HAP-1 (cell line): ENCODE results near the gene ADCY3.

Experiments used
- DNase-seq, 2 experiments: peaks; one replicate each; pipeline ENCODE4 v3.0.0-alpha.2; 2016 to 2020; ENCODE audit warnings: low spot score in 2 of 2
- H3K27me3 ChIP-seq: fragments of 250-450 bp; sonication (Bioruptor Pico); 2 replicates; pipeline ENCODE4 v1.5.1; 2020; ENCODE audit warnings: low read depth, mild to moderate bottlenecking, moderate library complexity
- H3K36me3 ChIP-seq: fragments of 250-450 bp; sonication (Bioruptor Pico); replicated peaks from 2 replicates; pipeline ENCODE4 v1.5.1; 2020; ENCODE audit warnings: mild to moderate bottlenecking
- H3K4me1 ChIP-seq: fragments of 250-450 bp; sonication (Bioruptor Pico); 2 replicates; pipeline ENCODE4 v1.5.1; 2020; ENCODE audit warnings: mild to moderate bottlenecking
- H3K4me3 ChIP-seq: fragments of 250-450 bp; sonication (Bioruptor Pico); 2 replicates; pipeline ENCODE4 v1.5.1; 2020; ENCODE audit warnings: mild to moderate bottlenecking, moderate library complexity
- H3K9me3 ChIP-seq: fragments of 250-450 bp; sonication (Bioruptor Pico); 2 replicates; pipeline ENCODE4 v1.5.1; 2020; ENCODE audit warnings: mild to moderate bottlenecking, moderate library complexity
- in situ Hi-C: fragments of 300-500 bp; cut with MboI; formaldehyde crosslinking; loops from 3 replicates; pipeline ENCODE4 v1.14.3; 2020; ENCODE audit warnings: low sequenced_read_pairs, inconsistent platforms, mixed read lengths

ADCY3 gene

GRCh38 chr2:24830351-24830750 lies 89.7 kb downstream of the ADCY3 start:
- no peaks in the 10 kb centered on the region for H3K4me1 ChIP-seq
- H3K27me3 ChIP-seq, result no peaks in the 10 kb centered on the region
- peaks cover 42% of the 10 kb centered on the region for H3K36me3 ChIP-seq
- in situ Hi-C loops, result no loop called here
- no peaks in the 10 kb centered on the region for H3K9me3 ChIP-seq
- no peak overlapping the region for H3K4me3 ChIP-seq
- DNase-seq, result no peak

- Histone ChIP-seq H3K27me3 (no peaks in the 10 kb centered on the region), H3K4me1 (no peaks in the 10 kb centered on the region), H3K9me3 (no peaks in the 10 kb centered on the region), H3K4me3 (no peak overlapping the region), H3K36me3 (peaks cover 48% of the 10 kb centered on the region)
- in situ Hi-C loops, result loop anchor here (5.0 kb wide), 1 partner anchor 421 kb away; no protein-coding TSS in a partner anchor
- DNase-seq, result peak in 1 of 2 experiments; percentile 5
Observed at GRCh38 chr2:24828238-24828996, 91.6 kb downstream of the ADCY3 start.

DNA sequence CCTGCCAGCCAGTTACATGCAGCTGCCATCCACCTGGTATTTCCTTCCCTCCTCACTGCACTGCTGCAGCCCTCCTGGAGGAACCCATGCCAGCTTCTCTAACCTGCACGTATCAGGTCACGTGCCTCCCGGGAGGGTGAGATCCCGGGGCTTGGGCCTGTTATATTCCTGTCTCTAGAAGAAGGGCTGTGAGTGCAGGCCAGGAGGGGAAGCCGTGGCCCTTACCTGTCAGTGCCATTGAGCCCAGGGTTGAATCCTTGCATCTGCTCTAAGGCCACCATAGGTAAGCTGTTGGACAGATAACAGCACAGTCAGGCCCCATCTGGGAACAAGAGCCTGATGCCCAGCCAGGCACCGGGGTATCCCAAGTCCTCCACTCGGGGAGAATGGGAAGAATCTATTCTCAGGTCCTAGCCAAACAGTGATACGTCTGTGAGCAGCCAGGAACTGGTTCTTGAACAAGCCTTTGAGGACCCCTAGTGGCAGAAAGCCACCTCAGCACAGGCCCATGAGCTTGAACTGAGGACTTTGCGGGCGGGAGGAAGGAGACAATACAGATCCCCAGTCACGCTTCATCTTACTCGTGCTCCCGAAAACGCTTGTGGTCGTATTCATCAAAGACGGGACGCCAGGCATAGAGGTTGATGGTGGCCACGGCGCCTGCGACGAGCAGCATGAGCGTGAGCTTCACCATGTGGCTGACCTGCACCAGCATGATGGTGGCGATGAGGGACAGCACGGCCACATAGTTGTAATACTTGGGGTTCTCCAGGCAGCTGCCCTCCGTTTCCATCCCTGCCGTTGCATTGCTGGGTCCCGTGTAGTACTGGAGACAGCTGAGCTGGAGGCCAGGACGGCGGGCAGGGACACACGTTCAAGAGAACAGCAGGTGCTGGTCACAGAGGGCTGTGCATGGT lies 92.5 kb downstream of the ADCY3 start:
- H3K4me3 ChIP-seq, result no peak overlapping the region
- in situ Hi-C loops, result loop anchor here (5.0 kb wide), 1 partner anchor 420 kb away; no protein-coding TSS in a partner anchor
- DNase-seq, result peak; percentile 76 to 85
- no peaks in the 10 kb centered on the region for H3K27me3 ChIP-seq
- H3K4me1 ChIP-seq, result peaks cover 3% of the 10 kb centered on the region; the same call in 1 of the 2 replicates
- no peaks in the 10 kb centered on the region for H3K9me3 ChIP-seq
- H3K36me3 ChIP-seq, result peaks cover 51% of the 10 kb centered on the region

DNA sequence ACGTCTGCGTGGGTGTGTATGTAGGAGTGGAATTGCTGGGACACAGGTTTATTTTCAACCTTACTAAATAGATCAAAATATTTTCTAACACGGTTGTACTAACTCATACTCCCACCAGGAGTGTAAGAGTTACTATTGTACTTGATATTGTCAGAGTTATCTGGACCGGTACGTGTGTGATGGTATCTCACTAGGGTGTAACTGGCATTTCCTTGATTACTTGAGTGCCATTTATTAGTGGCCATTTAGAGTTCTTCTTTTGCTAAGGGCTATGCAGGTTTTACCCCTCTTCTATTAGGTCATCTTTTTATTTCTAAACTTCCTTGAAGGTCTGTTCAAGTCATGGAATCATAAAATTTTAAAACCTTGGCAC lies 93.3 kb downstream of the ADCY3 start:
- peak in 1 of 2 experiments; percentile 3 for DNase-seq
- H3K36me3 ChIP-seq, result peaks cover 55% of the 10 kb centered on the region
- H3K4me3 ChIP-seq, result no peak overlapping the region
- H3K4me1 ChIP-seq, result peaks cover 9% of the 10 kb centered on the region
- H3K27me3 ChIP-seq, result no peaks in the 10 kb centered on the region
- in situ Hi-C loops, result loop anchor here (5.0 kb wide), 1 partner anchor 419 kb away; no protein-coding TSS in a partner anchor
- H3K9me3 ChIP-seq, result no peaks in the 10 kb centered on the region

DNA sequence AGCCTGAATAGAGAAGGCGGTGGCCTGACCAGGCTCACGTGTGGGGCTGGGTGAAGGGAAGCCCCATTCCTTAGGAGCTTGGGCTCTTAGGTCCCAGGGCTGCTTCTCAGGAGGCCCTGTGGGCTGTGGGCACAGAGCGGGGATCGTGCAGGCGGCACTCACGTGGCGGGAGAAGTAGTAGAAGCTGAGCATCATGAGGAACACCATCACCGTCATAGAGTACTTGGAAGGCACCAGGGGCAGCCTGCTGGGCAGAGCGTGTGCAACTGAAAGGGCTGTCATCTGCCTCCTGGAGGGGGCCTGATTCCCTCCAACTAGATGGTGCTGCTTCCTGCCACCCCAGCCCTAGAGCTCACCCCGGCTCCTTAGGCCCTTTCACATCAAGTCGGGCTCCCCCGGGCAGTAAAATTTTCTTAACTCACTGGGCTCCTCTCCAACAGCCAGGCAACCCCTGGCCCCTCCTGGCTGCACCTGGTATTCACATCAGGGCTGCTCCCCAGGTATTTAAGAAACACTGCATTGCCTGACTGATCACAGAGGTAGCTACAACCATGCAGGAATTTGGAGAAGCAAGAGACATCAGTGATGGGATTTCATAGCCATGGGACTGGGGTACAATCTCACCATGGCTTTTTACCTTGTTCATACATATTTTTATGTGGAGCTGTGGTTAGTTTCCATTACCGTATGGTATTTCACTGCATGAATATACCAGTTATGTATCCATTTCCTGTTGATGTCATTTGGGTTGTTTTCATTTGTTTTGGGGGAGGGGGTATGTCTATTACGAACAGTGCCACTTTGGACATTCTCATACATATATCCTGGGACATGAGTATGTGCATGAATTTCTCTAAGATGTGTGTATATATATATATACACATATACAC lies 93.9 kb downstream of the ADCY3 start:
- in situ Hi-C loops, result loop anchor here (5.0 kb wide), 1 partner anchor 419 kb away; no protein-coding TSS in a partner anchor
- Histone ChIP-seq H3K4me1 (peaks cover 15% of the 10 kb centered on the region), H3K27me3 (no peaks in the 10 kb centered on the region), H3K36me3 (peaks cover 62% of the 10 kb centered on the region), H3K4me3 (no peak overlapping the region), H3K9me3 (no peaks in the 10 kb centered on the region)
- DNase-seq, result peak in 1 of 2 experiments; percentile 10

DNA sequence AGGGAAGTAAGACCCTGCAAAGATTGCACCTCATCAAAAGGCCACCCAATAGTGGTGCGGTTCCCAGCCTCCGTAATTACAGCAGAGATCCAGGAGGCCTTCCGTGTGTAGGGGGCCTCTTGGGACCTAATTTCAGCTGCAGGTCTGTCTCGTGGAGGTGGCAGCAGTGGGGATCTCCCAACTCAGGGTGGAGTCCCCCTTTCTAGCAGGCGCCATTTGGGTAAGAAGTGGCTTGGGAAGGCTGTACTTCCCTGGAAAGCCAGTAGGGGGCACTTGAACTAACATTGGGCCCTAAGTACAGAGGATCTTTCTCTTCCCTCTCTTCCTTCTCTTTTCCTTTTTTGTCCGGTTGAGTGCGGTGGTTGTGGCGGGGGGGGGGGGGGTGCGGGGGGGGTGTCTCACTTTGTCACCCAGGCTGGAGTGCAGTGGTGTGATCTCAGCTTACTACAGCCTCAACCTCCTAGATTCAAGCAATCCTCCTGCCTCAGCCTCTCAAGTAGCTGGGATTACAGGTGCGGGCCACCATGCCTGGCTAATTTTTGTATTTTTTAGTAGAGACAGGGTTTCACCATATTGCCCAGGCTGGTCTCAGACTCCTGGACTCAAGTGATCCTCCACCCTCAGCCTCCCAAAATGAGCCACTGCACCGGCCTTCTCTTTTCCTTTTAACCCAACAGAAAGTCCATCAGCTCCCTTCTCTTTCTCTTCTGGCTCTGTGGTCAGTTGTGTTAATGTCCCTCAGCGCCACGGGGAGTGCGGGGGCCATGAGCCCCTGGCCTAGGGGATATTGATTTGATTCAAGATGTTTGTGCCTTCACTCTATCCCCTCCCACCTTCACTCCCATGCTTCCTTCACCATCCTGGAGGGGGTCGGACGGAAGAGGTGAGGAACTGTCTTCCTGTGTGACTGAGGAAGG lies 94.8 kb downstream of the ADCY3 start:
- in situ Hi-C loops, result loop anchor here (5.0 kb wide), 1 partner anchor 418 kb away; no protein-coding TSS in a partner anchor
- DNase-seq, result peak in 1 of 2 experiments; percentile 57

GRCh38 chr2:24824071-24824588 lies 95.9 kb downstream of the ADCY3 start:
- H3K4me1 ChIP-seq, result peaks cover 15% of the 10 kb centered on the region
- no peaks in the 10 kb centered on the region for H3K27me3 ChIP-seq
- DNase-seq, result no peak
- in situ Hi-C loops, result no loop called here
- peaks cover 70% of the 10 kb centered on the region for H3K36me3 ChIP-seq
- no peaks in the 10 kb centered on the region for H3K9me3 ChIP-seq
- H3K4me3 ChIP-seq, result no peak overlapping the region

More for the DNA sequence above, 94.8 kb downstream of the ADCY3 start:
- Histone ChIP-seq H3K4me3 (no peak overlapping the region), H3K36me3 (peaks cover 63% of the 10 kb centered on the region), H3K9me3 (no peaks in the 10 kb centered on the region), H3K27me3 (no peaks in the 10 kb centered on the region), H3K4me1 (peaks cover 15% of the 10 kb centered on the region)

GRCh38 chr2:24822049-24822706 lies 97.9 kb downstream of the ADCY3 start:
- peaks cover 79% of the 10 kb centered on the region for H3K36me3 ChIP-seq

DNA sequence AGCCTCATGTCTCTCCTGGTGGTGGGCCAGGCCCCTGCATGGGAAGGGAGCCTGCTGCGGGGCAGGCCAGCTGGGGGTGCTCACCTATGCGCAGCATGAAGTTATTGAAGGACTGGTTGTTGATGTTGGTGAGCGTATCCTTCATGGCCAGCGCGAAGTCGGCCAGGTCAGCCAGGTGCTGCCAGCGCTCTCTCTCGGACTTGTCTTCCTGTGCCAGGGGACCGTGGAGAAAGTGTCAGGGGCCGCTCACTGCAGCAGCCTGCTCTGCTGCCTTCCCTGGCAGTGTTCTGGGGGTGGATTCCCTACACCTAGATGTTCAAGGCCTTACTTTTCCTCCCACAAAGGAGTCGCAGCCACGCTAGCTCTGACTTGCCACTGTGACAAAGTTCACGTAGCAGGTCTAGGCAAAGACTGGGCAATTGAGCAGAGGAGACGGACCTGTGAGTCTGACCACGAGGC lies 98.6 kb downstream of the ADCY3 start:
- no peak for DNase-seq
- H3K4me3 ChIP-seq, result no peak overlapping the region
- in situ Hi-C loops, result no loop called here
- H3K4me1 ChIP-seq, result peaks cover 15% of the 10 kb centered on the region
- no peaks in the 10 kb centered on the region for H3K9me3 ChIP-seq
- H3K36me3 ChIP-seq, result peaks cover 82% of the 10 kb centered on the region
- H3K27me3 ChIP-seq, result no peaks in the 10 kb centered on the region

More at GRCh38 chr2:24822049-24822706, 97.9 kb downstream of the ADCY3 start:
- peak; percentile 83 to 97 for DNase-seq
- Histone ChIP-seq H3K27me3 (no peaks in the 10 kb centered on the region), H3K9me3 (no peaks in the 10 kb centered on the region), H3K4me3 (no peak overlapping the region), H3K4me1 (peaks cover 15% of the 10 kb centered on the region)
- in situ Hi-C loops, result no loop called here

GRCh38 chr2:24820598-24821432 lies 99.2 kb downstream of the ADCY3 start:
- H3K4me1 ChIP-seq, result peaks cover 15% of the 10 kb centered on the region
- DNase-seq, result no peak
- peaks cover 87% of the 10 kb centered on the region for H3K36me3 ChIP-seq
- H3K4me3 ChIP-seq, result no peak overlapping the region
- no peaks in the 10 kb centered on the region for H3K9me3 ChIP-seq
- in situ Hi-C loops, result no loop called here
- no peaks in the 10 kb centered on the region for H3K27me3 ChIP-seq

DNA sequence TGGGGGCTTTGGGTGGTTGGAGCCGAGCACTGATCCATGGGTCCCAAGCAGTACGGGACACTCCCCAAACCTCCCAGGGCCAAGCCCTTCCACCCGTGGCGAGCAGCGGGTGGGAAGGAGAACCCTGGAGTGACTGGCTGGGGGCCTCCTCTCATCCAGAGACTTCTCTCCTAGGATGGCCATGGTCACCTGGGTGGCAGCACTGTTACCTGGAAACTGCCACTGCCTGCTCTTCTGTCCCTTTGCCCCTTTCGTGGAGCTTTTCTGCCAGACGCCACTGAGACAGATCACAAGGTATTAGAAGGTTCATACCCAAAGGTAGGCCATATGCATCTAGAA lies 99.9 kb downstream of the ADCY3 start:
- no peaks in the 10 kb centered on the region for H3K9me3 ChIP-seq
- no peaks in the 10 kb centered on the region for H3K27me3 ChIP-seq
- peaks cover 15% of the 10 kb centered on the region for H3K4me1 ChIP-seq
- no peak overlapping the region for H3K4me3 ChIP-seq
- in situ Hi-C loops, result no loop called here
- peaks cover 88% of the 10 kb centered on the region for H3K36me3 ChIP-seq
- DNase-seq, result no peak
